Activated CD4-positive, alpha-beta T cell treated with anti-CD3 and anti-CD28 coated beads, Interleukin-2, amount 50 U/mL, for 1 hour (primary cell): ENCODE data around the gene C20orf202.

Experiments
- DNase-seq: peaks from one replicate; pipeline ENCODE4 v3.0.0-alpha.2; 2020

C20orf202 gene

GRCh38 chr20:1255675-1256074 lies 52.4 kb downstream of the C20orf202 start:
- DNase-seq: no peak
